Measurements from ENCODE around the gene CCZ1B.
"Not testable (repeated sequence)": the region's sequence is repeated elsewhere in the genome, so short reads cannot be mapped to it uniquely, and the experiment has no call there.

CCZ1B gene

GRCh38 chr7:6826151-6826550 is at the start of gene CCZ1B:
CCZ1B (minus strand) TSS chr7:6826275; CDS start chr7:6826197, 78 bp downstream.
- not testable (repeated sequence) for DNase-seq (ENCODE audit: insufficient read length, low spot score); FAIRE-seq

- not testable (repeated sequence) for FAIRE-seq; DNase-seq (ENCODE audit: insufficient read length, low spot score)
These were observed 48.9 kb upstream of the CCZ1B start for GRCh38 chr7:6875022-6875421.

GRCh38 chr7:6872246-6872945 is 46.3 kb upstream of the CCZ1B start:
- not testable (repeated sequence) for DNase-seq (ENCODE audit: insufficient read length, low spot score); FAIRE-seq

GRCh38 chr7:6871421-6872144 is 45.5 kb upstream of the CCZ1B start:
- not testable (repeated sequence) for DNase-seq (ENCODE audit: insufficient read length, low spot score); FAIRE-seq

GRCh38 chr7:6864751-6865150 is 38.7 kb upstream of the CCZ1B start:
- FAIRE-seq; DNase-seq (ENCODE audit: insufficient read length, low spot score): not testable (repeated sequence)

GRCh38 chr7:6864188-6864587 is 38.1 kb upstream of the CCZ1B start:
- DNase-seq (ENCODE audit: insufficient read length, low spot score); FAIRE-seq: not testable (repeated sequence)

- not testable (repeated sequence) for FAIRE-seq; DNase-seq (ENCODE audit: insufficient read length, low spot score)
These were observed 36.8 kb upstream of the CCZ1B start for GRCh38 chr7:6862876-6863275.

GRCh38 chr7:6857721-6858314 is 31.7 kb upstream of the CCZ1B start:
- DNase-seq (ENCODE audit: insufficient read length, low spot score) = peak; percentile 50
- not testable (repeated sequence) for FAIRE-seq

- FAIRE-seq; DNase-seq (ENCODE audit: insufficient read length, low spot score): not testable (repeated sequence)
These were observed 29.6 kb upstream of the CCZ1B start for GRCh38 chr7:6855563-6856131.

GRCh38 chr7:6854747-6855562 is 28.9 kb upstream of the CCZ1B start:
- not testable (repeated sequence) for FAIRE-seq; DNase-seq (ENCODE audit: insufficient read length, low spot score)

- FAIRE-seq; DNase-seq (ENCODE audit: insufficient read length, low spot score): not testable (repeated sequence)
These were observed 27.6 kb upstream of the CCZ1B start for GRCh38 chr7:6853681-6854080.

GRCh38 chr7:6849127-6849526 is 23.1 kb upstream of the CCZ1B start:
- FAIRE-seq = not testable (repeated sequence)

GRCh38 chr7:6847751-6848150 is 21.7 kb upstream of the CCZ1B start:
- not testable (repeated sequence) for FAIRE-seq; DNase-seq (ENCODE audit: insufficient read length, low spot score)

More at GRCh38 chr7:6849127-6849526, 23.1 kb upstream of the CCZ1B start:
- DNase-seq (ENCODE audit: insufficient read length, low spot score) = not testable (repeated sequence)

GRCh38 chr7:6845971-6846449 is 19.9 kb upstream of the CCZ1B start:
- DNase-seq (ENCODE audit: insufficient read length, low spot score) = not testable (repeated sequence)

GRCh38 chr7:6843654-6844053 is 17.6 kb upstream of the CCZ1B start:
- FAIRE-seq; DNase-seq (ENCODE audit: insufficient read length, low spot score): not testable (repeated sequence)

More at GRCh38 chr7:6845971-6846449, 19.9 kb upstream of the CCZ1B start:
- not testable (repeated sequence) for FAIRE-seq

- not testable (repeated sequence) for DNase-seq (ENCODE audit: insufficient read length, low spot score); FAIRE-seq
These were observed 17.0 kb upstream of the CCZ1B start for GRCh38 chr7:6843092-6843491.

- FAIRE-seq; DNase-seq (ENCODE audit: insufficient read length, low spot score): not testable (repeated sequence)
These were observed 16.3 kb upstream of the CCZ1B start for GRCh38 chr7:6842278-6842921.

- FAIRE-seq; DNase-seq (ENCODE audit: insufficient read length, low spot score): not testable (repeated sequence)
These were observed 11.0 kb upstream of the CCZ1B start for GRCh38 chr7:6837081-6837480.

GRCh38 chr7:6835521-6835920 is 9.4 kb upstream of the CCZ1B start:
- FAIRE-seq = not testable (repeated sequence)

More at GRCh38 chr7:6835521-6835920, 9.4 kb upstream of the CCZ1B start:
- DNase-seq (ENCODE audit: insufficient read length, low spot score) = not testable (repeated sequence)

Data from HTR-8/SVneo (cell line).